ENCODE data around the gene PIK3CB.

DNA sequence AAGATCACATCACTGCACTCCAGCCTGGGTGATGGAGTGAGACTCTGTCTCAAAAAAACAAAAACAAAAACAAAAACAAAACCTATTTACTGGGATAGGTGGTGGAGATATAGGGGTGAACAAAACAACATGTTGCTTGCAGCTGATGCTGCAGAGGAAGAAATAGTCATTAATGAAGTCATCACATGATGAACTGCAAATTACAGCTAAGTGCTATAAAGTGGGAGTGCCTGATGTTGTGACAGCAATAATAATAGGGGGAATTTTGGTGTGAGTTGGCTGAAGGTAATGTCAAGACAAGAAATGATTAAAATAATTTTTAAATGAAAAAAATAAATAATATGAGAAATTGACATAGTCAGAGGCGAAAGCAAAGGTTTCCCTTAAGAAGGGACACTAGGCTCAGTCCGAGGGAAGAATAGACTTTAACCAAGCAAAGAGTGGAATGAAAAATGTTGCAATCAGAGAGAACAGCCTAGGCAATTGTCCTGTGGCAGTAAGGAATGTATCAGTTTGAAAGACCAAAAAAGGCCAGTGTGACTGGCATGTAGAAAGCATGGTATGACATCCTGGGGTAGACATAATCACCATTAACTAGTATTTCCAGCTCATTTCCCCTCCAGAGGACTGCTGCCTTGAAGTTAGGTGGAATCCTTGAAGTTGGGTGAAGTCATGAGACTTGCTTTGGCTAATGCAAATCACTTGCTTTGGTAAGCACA, 14.7 kb upstream of the PIK3CB start:
- TF ChIP-seq TAF1 (conservative IDR thresholded peaks at IDR 0.05) (no peak), GABPA (IDR thresholded peaks at IDR 0.05 in 1 of 2, conservative IDR thresholded peaks at IDR 0.05 in 1 of 2) (no peak), YY1 (IDR thresholded peaks at IDR 0.05) (no peak), SP1 (IDR thresholded peaks at IDR 0.05) (no peak), RXRA (IDR thresholded peaks at IDR 0.05) (no peak), FOXA1 (IDR thresholded peaks at IDR 0.05) (no peak)
- TF ChIP-seq, protein P1, sequence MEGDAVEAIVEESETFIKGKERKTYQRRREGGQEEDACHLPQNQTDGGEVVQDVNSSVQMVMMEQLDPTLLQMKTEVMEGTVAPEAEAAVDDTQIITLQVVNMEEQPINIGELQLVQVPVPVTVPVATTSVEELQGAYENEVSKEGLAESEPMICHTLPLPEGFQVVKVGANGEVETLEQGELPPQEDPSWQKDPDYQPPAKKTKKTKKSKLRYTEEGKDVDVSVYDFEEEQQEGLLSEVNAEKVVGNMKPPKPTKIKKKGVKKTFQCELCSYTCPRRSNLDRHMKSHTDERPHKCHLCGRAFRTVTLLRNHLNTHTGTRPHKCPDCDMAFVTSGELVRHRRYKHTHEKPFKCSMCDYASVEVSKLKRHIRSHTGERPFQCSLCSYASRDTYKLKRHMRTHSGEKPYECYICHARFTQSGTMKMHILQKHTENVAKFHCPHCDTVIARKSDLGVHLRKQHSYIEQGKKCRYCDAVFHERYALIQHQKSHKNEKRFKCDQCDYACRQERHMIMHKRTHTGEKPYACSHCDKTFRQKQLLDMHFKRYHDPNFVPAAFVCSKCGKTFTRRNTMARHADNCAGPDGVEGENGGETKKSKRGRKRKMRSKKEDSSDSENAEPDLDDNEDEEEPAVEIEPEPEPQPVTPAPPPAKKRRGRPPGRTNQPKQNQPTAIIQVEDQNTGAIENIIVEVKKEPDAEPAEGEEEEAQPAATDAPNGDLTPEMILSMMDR (IDR thresholded peaks at IDR 0.05; ENCODE audit: low read depth, low read length, missing input control): no peak
- TF ChIP-seq, protein P2, sequence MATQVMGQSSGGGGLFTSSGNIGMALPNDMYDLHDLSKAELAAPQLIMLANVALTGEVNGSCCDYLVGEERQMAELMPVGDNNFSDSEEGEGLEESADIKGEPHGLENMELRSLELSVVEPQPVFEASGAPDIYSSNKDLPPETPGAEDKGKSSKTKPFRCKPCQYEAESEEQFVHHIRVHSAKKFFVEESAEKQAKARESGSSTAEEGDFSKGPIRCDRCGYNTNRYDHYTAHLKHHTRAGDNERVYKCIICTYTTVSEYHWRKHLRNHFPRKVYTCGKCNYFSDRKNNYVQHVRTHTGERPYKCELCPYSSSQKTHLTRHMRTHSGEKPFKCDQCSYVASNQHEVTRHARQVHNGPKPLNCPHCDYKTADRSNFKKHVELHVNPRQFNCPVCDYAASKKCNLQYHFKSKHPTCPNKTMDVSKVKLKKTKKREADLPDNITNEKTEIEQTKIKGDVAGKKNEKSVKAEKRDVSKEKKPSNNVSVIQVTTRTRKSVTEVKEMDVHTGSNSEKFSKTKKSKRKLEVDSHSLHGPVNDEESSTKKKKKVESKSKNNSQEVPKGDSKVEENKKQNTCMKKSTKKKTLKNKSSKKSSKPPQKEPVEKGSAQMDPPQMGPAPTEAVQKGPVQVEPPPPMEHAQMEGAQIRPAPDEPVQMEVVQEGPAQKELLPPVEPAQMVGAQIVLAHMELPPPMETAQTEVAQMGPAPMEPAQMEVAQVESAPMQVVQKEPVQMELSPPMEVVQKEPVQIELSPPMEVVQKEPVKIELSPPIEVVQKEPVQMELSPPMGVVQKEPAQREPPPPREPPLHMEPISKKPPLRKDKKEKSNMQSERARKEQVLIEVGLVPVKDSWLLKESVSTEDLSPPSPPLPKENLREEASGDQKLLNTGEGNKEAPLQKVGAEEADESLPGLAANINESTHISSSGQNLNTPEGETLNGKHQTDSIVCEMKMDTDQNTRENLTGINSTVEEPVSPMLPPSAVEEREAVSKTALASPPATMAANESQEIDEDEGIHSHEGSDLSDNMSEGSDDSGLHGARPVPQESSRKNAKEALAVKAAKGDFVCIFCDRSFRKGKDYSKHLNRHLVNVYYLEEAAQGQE (IDR thresholded peaks at IDR 0.05): no peak
- TF ChIP-seq, protein P3, sequence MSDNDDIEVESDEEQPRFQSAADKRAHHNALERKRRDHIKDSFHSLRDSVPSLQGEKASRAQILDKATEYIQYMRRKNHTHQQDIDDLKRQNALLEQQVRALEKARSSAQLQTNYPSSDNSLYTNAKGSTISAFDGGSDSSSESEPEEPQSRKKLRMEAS (IDR thresholded peaks at IDR 0.05): no peak
- TF ChIP-seq, protein P4, sequence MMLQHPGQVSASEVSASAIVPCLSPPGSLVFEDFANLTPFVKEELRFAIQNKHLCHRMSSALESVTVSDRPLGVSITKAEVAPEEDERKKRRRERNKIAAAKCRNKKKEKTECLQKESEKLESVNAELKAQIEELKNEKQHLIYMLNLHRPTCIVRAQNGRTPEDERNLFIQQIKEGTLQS (IDR thresholded peaks at IDR 0.05): no peak

Data from liver (tissue), 3 donors.